Cardiac septum (tissue), 1 donor: ENCODE results near the gene CRB2. TPM values are rescaled to one million over a fixed set of nuclear protein-coding genes. Genes with fewer than 3 reads are reported as not detected.
"Not testable (repeated sequence)": the region's sequence is repeated elsewhere in the genome, so short reads cannot be mapped to it uniquely, and the experiment has no call there.

ENCODE experiments used
- DNase-seq: peaks from one replicate; pipeline ENCODE4 v3.0.0-alpha.2; 2020; ENCODE audit warnings: low spot score
- intact Hi-C: fragments of 100-400 bp; cut with DNase I; formaldehyde crosslinking; loops from one replicate; pipeline ENCODE4 v1.14.0; 2022
- total RNA-seq: library from RNA; stranded (reverse); fragmentation: NEBNext Ultra II Directional; extraction: Animal tissue kit (Norgen Biotek cat#: 25700); gene quantifications from one replicate; pipeline ENCODE4 v1.2.1, GENCODE V29; 2021
- donor health status: DM: no; HTN: no; CAD: no.

Gene CRB2
- total RNA-seq, 1 donor from 2014 or later = not detected

DNA sequence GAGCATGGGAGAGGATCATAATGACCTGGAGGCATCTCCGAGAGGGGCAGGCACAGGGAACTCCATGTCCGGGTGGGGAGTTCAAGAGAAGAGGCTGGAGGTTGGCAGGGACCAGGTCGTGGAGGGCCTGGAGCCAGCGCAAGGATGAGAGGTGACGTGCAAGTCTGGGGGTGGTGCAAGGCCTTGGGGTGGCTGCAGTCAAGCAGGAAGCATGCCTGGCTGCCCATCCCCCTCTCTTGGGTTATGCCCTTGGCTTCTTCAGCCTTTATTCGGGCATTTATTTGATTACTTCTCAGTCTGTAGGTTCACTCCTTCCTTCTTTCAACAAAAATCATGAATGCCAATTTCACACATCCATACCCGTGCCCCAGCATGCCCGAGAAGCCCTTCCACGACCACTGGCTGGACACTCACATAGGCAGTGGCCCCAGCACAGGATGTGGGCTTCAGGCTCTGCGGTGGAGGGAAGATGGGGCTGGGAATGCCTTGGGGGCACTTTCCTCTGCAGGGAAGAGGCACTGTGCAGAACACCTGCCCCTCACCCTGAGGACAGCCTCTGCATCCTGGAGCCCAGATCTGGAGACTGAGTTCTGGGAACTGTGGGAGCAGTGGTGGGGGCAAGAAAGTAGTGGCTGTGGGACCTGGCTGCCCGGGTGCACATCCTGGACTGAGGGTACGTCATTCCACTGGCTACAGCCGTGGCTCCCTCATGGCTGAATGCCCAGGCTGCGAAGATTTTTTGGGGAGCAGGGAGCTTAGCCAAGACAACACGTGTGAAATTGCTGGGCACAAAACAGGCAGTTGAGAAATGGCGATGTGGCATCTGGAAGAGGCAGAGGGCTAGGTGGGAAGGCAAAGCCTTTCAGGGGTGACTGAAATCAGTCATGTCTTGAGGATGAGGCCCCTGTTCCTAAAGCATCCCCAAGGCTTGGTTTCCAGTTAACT, 38.6 kb downstream of the CRB2 start:
- intact Hi-C loops = no loop called here
- DNase-seq = no peak

DNA sequence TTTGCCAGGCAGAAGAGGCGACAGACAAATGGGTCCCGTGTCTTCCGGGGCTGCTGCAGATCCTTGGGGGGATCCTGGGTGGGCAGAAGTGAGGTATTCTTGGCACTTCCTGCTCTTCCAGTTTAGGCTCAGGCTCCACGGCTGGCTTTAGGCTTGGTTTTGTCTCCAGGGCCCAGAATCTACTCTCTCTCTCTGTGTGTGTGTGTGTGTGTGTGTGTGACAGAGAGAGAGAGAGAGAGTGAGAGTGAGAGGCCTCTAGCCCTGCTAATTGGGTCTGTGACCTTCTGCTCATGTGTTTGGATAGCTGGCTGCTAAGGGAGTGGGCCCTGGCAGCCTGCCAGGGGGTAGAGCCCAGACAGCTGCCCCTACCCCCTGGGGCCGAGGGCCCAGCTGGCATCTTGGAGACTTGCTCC, 39.3 kb downstream of the CRB2 start:
- DNase-seq = no peak
- intact Hi-C loops = no loop called here

- intact Hi-C loops = no loop called here
- no peak for DNase-seq
These were observed 39.9 kb downstream of the CRB2 start for GRCh38 chr9:123395689-123396511.

DNA sequence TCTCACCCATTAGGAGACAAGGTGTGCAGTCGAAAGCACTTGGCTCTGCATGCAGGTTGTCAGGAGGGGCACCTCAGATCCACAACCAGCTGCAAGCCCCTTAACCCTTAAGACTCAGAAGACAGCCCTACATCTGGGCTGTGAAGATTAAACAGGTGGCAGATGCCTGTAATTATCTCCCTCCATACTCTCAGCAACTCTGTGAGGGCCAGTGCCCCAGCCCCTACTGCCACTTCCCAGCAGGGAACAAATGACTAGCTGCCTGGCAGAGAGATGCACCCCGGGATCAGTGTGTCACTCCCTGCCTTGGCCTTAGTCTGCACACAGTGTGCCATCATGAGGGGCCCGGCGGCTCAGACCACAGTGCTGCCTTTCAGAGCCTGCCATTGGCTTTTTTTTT, 42.0 kb downstream of the CRB2 start:
- no peak for DNase-seq
- intact Hi-C loops = no loop called here

DNA sequence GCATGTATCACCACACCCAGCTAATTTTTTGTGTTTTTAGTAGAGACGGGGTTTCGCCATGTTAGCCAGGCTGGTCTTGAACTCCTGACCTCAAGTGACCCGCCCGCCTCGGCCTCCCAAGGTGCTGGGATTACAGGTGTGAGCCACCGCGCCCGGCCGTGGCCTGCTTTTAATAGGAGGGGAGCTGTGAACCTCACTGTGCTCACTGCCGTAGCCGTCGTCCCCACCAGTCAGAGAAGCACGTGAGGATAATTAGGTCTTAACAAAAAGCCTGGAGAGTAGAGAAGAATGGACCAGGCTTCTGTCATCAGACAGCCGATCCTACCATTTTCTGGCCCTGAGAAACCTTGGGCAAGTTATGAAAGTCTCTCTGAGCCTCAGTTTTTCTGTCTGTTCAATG, 42.9 kb downstream of the CRB2 start:
- DNase-seq, intact Hi-C loops: not testable (repeated sequence)

- intact Hi-C loops = no loop called here
- DNase-seq = no peak
These were observed 43.9 kb downstream of the CRB2 start for GRCh38 chr9:123399803-123400378.

GRCh38 chr9:123400926-123401503, 45.0 kb downstream of the CRB2 start:
- intact Hi-C loops = no loop called here
- no peak for DNase-seq

DNA sequence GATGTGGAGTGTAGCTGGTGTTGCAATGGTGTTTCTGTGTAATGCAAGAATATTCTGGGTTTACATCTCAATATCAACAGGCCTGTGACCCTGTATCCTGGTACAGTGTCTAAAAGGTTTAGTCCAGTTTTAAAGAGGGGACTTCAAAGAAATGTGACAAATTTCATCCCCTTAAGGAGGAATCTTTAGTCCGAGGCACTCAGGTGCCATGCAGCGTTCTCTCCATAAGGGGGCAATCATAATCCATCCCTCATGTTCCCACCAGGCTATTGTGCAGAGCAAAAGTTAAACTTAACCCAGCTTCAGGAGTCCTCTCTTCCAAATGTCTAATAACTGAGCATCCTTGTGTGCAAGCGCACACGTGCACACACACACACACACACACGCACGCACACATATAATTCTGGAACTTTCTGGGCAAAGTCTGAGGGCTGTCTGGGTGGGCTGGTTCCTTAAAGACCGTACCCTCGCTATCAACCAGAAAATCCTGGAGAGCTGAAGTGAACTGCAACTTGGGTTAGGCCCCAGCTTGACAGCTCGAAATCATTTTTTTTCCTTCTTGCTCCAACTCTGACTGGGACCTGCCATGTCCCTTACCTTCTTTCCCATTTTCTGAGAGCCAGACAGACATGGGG, 46.0 kb downstream of the CRB2 start:
- no peak for DNase-seq
- intact Hi-C loops = loop anchor here (2.0 kb wide), 2 partner anchors 139 to 639 kb away; no protein-coding TSS in a partner anchor

DNA sequence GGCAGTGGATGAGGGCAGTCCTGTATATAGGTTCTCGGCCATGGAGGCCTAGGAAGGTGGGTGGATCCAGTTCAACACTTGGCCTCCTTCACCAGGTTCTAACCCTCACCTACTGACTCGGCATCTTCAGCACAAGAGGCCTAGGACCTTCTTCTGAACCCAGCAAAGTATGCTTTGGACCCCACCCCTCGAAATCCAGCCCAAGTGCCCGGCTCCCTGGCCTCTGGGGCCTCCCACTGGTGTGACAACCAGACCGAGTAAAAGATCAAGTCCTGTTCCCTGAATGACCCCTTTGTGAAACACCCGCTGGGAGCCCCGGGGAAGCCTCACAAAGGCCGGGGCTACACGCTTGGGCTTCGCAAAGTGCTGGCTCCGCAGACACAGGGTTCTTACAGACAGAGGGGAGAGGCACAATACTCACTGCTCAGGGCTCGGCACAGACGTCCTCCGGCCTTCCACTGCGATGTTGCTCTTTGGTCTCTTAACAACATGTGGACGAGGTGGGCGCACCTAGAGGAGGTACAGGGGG, 47.0 kb downstream of the CRB2 start:
- intact Hi-C loops = loop anchor here (2.0 kb wide), 2 partner anchors 138 to 638 kb away; no protein-coding TSS in a partner anchor
- DNase-seq = no peak

- intact Hi-C loops = no loop called here
- DNase-seq = no peak
These were observed 50.0 kb downstream of the CRB2 start for GRCh38 chr9:123406016-123406415.

GRCh38 chr9:123406691-123407216, 50.8 kb downstream of the CRB2 start:
- intact Hi-C loops = no loop called here
- no peak for DNase-seq

GRCh38 chr9:123407217-123407851, 51.3 kb downstream of the CRB2 start:
- no peak for DNase-seq
- intact Hi-C loops = no loop called here

- intact Hi-C loops = no loop called here
- no peak for DNase-seq
These were observed 52.6 kb downstream of the CRB2 start for GRCh38 chr9:123408313-123409262.

GRCh38 chr9:123410281-123410910, 54.4 kb downstream of the CRB2 start:
- no peak for DNase-seq
- intact Hi-C loops = no loop called here

DNA sequence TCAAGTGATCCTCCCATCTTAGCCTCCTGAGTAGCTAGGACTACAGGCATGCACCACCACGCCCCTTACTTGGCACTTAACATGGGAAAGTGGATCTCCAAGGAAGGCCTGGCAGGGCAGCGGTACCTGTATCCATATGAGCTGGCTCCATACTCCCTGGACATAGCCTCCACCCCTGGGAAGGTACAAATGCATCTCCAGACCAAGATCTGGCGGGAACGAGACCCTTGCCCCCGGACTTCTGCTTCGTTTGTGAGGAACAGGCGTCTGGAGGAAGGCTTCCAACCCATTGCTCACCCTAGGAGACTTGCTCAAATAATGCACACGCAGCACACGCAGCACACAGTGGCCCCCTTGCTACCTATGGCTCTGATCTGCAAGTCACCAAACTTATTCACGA, 55.2 kb downstream of the CRB2 start:
- no peak for DNase-seq
- intact Hi-C loops = no loop called here

DNA sequence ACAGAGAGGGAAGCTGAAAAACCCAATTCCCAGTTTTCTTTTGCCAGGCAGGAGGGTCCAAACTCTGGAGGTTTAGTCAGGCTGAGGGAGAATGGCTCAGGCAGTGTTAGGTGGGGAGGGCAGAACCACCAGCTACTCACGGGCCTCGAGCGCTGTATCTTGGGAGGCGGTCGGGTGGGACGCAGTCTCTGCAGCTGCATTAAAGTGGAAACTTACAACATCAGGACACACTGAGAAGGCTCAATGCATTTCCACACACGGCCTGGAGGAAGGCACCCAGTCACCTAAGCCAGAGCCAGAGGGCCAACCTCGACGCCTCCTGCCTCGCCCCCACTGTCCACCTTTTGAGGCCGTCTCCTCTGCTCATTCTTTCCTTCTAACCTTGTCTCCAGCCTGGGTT, 55.6 kb downstream of the CRB2 start:
- intact Hi-C loops = no loop called here

More for the DNA sequence above, 55.6 kb downstream of the CRB2 start:
- DNase-seq = no peak
